ENCODE data around the gene VMP1. TPM values are rescaled to one million over a fixed set of nuclear protein-coding genes. Genes with fewer than 3 reads are reported as not detected.
A peak's percentile ranks its signal among the peaks of the same experiment; 100 is the strongest.

VMP1 gene
- total RNA-seq, 1 experiment from 2014 or later = 277 TPM

- Histone ChIP-seq H3K9me3 (ENCODE audit: low read length) (no peaks in the 10 kb centered on the region), H4K20me1 (ENCODE audit: low read length) (0 out of 2 replicates have a peak, but pooled peaks cover 3% of the 10 kb centered on the region), H3K79me2 (ENCODE audit: low read length) (peaks cover 85% of the 10 kb centered on the region), H3K27ac (ENCODE audit: low read length) (no peak overlapping the region), H3K36me3 (ENCODE audit: low read depth, low read length) (no peaks in the 10 kb centered on the region), H3K4me2 (ENCODE audit: low read length) (no peak overlapping the region), H2AFZ (ENCODE audit: low read length) (no peak overlapping the region), H3K9ac (ENCODE audit: low read length) (no peak overlapping the region), H3K9me2 (replicated peaks; ENCODE audit: low read length) (no peaks in the 10 kb centered on the region), H3K27me3 (ENCODE audit: low read length) (no peaks in the 10 kb centered on the region), H3F3A (ENCODE audit: low read length, unreplicated experiment) (no peaks in the 10 kb centered on the region), H3K4me3 (ENCODE audit: low read length) (no peak overlapping the region), H3K4me1 (ENCODE audit: insufficient read depth, low read length) (peaks cover 5% of the 10 kb centered on the region; the same call in 1 of the 2 replicates)
- intact Hi-C loops (cut with micrococcal nuclease) = no loop called here
- BruUV-seq (replicated peaks) = no TSS peak
- ChIA-PET CTCF (no interaction called here), POLR2A (ENCODE audit: unreplicated experiment) (interaction anchor here (0.6 kb wide), 1 partner anchor 14 kb away, joined by 3 read pairs; no protein-coding TSS in a partner anchor)
- DNase-seq = no peak
- ATAC-seq = no peak
- TF ChIP-seq EZH2 (IDR thresholded peaks at IDR 0.05; ENCODE audit: low read length, unreplicated experiment) (no peak), CTCF (conservative IDR thresholded peaks at IDR 0.05; ENCODE audit: low read depth, low read length) (no peak), EZH2phosphoT487 (IDR thresholded peaks at IDR 0.05; ENCODE audit: borderline replicate concordance, low read length) (no peak)
These were observed 15.6 kb downstream of the VMP1 start for GRCh38 chr17:59723041-59723440.

DNA sequence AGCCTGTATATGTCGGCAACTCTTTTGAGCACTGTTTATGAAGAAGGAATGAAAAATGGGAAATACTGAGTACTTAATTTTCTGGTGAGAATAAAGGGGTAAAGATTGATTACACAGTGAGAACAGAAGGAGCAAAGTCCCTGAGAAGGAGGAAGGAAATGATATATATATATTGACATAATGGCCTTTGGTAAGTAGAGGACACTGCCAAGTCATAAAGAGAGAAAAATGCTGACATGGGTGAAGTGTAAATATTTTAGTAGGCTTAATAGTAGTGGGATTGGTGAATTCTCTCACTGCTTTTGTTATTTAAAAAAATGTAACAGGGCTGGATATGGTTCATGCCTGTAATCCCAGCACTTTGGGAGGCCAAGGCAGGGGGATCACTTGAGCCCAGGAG is 16.2 kb downstream of the VMP1 start:
- no peak overlapping the region for H3K4me2 ChIP-seq (ENCODE audit: low read length)
- H3K4me3 ChIP-seq (ENCODE audit: low read length) = no peak overlapping the region
- no TSS peak for BruUV-seq (replicated peaks)
- H3K9ac ChIP-seq (ENCODE audit: low read length) = no peak overlapping the region
- H4K20me1 ChIP-seq (ENCODE audit: low read length) = 0 out of 2 replicates have a peak, but pooled peaks cover 3% of the 10 kb centered on the region
- peaks cover 9% of the 10 kb centered on the region; the same call in 1 of the 2 replicates for H3K4me1 ChIP-seq (ENCODE audit: insufficient read depth, low read length)
- intact Hi-C loops (cut with micrococcal nuclease) = no loop called here
- POLR2A ChIA-PET (ENCODE audit: unreplicated experiment) = no interaction called here
- no peak overlapping the region for H2AFZ ChIP-seq (ENCODE audit: low read length)
- H3K9me2 ChIP-seq (replicated peaks; ENCODE audit: low read length) = no peaks in the 10 kb centered on the region
- H3F3A ChIP-seq (ENCODE audit: low read length, unreplicated experiment) = no peaks in the 10 kb centered on the region
- CTCF ChIA-PET = no interaction called here
- peaks cover 87% of the 10 kb centered on the region for H3K79me2 ChIP-seq (ENCODE audit: low read length)
- no peak for TF ChIP-seq CTCF (conservative IDR thresholded peaks at IDR 0.05; ENCODE audit: low read depth, low read length)
- no peak for TF ChIP-seq EZH2phosphoT487 (IDR thresholded peaks at IDR 0.05; ENCODE audit: borderline replicate concordance, low read length)
- TF ChIP-seq EZH2 (IDR thresholded peaks at IDR 0.05; ENCODE audit: low read length, unreplicated experiment) = no peak
- H3K36me3 ChIP-seq (ENCODE audit: low read depth, low read length) = no peaks in the 10 kb centered on the region
- DNase-seq = no peak
- no peak overlapping the region for H3K27ac ChIP-seq (ENCODE audit: low read length)
- H3K9me3 ChIP-seq (ENCODE audit: low read length) = no peaks in the 10 kb centered on the region
- peak; percentile 50 for ATAC-seq
- no peaks in the 10 kb centered on the region for H3K27me3 ChIP-seq (ENCODE audit: low read length)

DNA sequence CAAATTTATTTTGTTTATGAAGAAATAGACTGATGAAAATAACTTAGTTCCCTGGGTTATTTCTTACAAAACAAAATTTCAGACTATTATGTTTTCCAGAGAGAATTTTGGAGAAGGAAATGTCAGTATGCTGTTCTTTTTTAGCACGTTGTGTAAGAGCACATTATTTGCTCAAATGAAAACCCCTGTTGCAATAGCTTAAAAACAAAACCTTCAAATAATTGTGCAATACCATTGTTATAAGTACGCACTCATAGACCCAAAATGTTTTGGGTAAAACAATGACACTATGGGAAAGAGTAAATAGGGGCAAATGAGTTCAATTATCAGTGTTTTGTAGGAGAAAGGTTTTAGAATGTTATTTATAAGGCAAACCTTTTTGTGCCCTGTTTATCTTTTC is 18.2 kb downstream of the VMP1 start:
- CTCF ChIA-PET = no interaction called here

More for the DNA sequence above, 18.2 kb downstream of the VMP1 start:
- ATAC-seq (no peak), DNase-seq (no peak)
- Histone ChIP-seq H3K27me3 (ENCODE audit: low read length) (no peaks in the 10 kb centered on the region), H3K9me2 (replicated peaks; ENCODE audit: low read length) (no peaks in the 10 kb centered on the region), H3K9me3 (ENCODE audit: low read length) (no peaks in the 10 kb centered on the region), H3K4me3 (ENCODE audit: low read length) (no peak overlapping the region), H2AFZ (ENCODE audit: low read length) (no peak overlapping the region), H4K20me1 (ENCODE audit: low read length) (no peaks in the 10 kb centered on the region), H3K79me2 (ENCODE audit: low read length) (peaks cover 86% of the 10 kb centered on the region), H3K36me3 (ENCODE audit: low read depth, low read length) (no peaks in the 10 kb centered on the region), H3K4me1 (ENCODE audit: insufficient read depth, low read length) (peaks cover 16% of the 10 kb centered on the region), H3F3A (ENCODE audit: low read length, unreplicated experiment) (no peaks in the 10 kb centered on the region), H3K9ac (ENCODE audit: low read length) (no peak overlapping the region), H3K27ac (ENCODE audit: low read length) (no peak overlapping the region), H3K4me2 (ENCODE audit: low read length) (no peak overlapping the region)
- POLR2A ChIA-PET (ENCODE audit: unreplicated experiment) = no interaction called here
- TF ChIP-seq EZH2phosphoT487 (IDR thresholded peaks at IDR 0.05; ENCODE audit: borderline replicate concordance, low read length) (no peak), CTCF (conservative IDR thresholded peaks at IDR 0.05; ENCODE audit: low read depth, low read length) (no peak), EZH2 (IDR thresholded peaks at IDR 0.05; ENCODE audit: low read length, unreplicated experiment) (no peak)
- no TSS peak for BruUV-seq (replicated peaks)
- intact Hi-C loops (cut with micrococcal nuclease) = no loop called here
